GM18502 (cell line): ENCODE results near the gene SELPLG.
"Not testable (repeated sequence)": the region's sequence is repeated elsewhere in the genome, so short reads cannot be mapped to it uniquely, and the experiment has no call there.

Source experiments
- ATAC-seq: cut with Tn5 transposase; IDR thresholded peaks from one replicate; pipeline ENCODE4 v1.9.1; 2021; ENCODE audit warnings: mild to moderate bottlenecking; ENCODE audit not compliant: unreplicated experiment, poor library complexity

SELPLG gene

GRCh38 chr12:108622921-108623514 is 10.7 kb downstream of the SELPLG start:
- no peak for ATAC-seq

GRCh38 chr12:108622421-108622820 is 11.3 kb downstream of the SELPLG start:
- no peak for ATAC-seq

GRCh38 chr12:108621161-108621560 is 12.5 kb downstream of the SELPLG start:
- ATAC-seq, result no peak

GRCh38 chr12:108620236-108620879 is 13.3 kb downstream of the SELPLG start:
- ATAC-seq, result no peak

- no peak for ATAC-seq
Measured at GRCh38 chr12:108619369-108620160, 14.1 kb downstream of the SELPLG start.

- ATAC-seq, result not testable (repeated sequence)
Measured at GRCh38 chr12:108618953-108619274, 14.8 kb downstream of the SELPLG start.

- ATAC-seq, result peak; percentile 40
Measured at GRCh38 chr12:108618079-108618952, 15.4 kb downstream of the SELPLG start.

- ATAC-seq, result peak; percentile 82
Measured at GRCh38 chr12:108616941-108617858, 16.5 kb downstream of the SELPLG start.

GRCh38 chr12:108616359-108616758 is 17.3 kb downstream of the SELPLG start:
- ATAC-seq, result no peak

GRCh38 chr12:108615918-108616317 is 17.8 kb downstream of the SELPLG start:
- no peak for ATAC-seq

- no peak for ATAC-seq
Measured at GRCh38 chr12:108614639-108615038, 19.1 kb downstream of the SELPLG start.

GRCh38 chr12:108614041-108614440 is 19.7 kb downstream of the SELPLG start:
- ATAC-seq, result no peak

GRCh38 chr12:108613548-108613947 is 20.1 kb downstream of the SELPLG start:
- no peak for ATAC-seq

GRCh38 chr12:108612788-108613282 is 20.9 kb downstream of the SELPLG start:
- no peak for ATAC-seq

- no peak for ATAC-seq
Measured at GRCh38 chr12:108611884-108612415, 21.7 kb downstream of the SELPLG start.

GRCh38 chr12:108610856-108611605 is 22.7 kb downstream of the SELPLG start:
- ATAC-seq, result no peak

GRCh38 chr12:108610336-108610815 is 23.3 kb downstream of the SELPLG start:
- no peak for ATAC-seq
